ENCODE measurements around the gene SPNS3. TPM values are rescaled to one million over a fixed set of nuclear protein-coding genes. Genes with fewer than 3 reads are reported as not detected.

The SPNS3 gene
- total and polyA plus RNA-seq, 4 donors: 0.16 to 2.3 (median 0.24) TPM

DNA sequence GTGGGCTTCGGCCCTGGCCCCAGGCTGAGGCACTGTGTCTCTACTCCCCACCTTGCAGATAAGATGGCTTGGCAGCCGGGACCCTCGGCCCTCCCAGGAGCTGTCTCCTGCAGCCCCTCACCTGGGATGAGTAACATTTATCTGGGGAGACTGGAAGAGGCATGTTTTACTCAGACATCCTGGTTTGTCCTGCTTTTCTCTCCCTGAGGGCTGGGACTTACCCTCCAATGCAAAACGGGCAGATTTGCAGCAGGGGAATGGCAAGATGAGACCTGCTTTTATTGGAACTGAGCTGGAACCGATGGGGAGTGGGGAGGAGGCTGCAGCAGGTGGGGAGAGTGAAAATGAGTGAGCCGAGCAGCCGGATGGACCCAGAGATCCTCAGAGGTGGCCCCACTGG is 39.9 kb upstream of the SPNS3 start (continued):
- TF ChIP-seq, protein P1, sequence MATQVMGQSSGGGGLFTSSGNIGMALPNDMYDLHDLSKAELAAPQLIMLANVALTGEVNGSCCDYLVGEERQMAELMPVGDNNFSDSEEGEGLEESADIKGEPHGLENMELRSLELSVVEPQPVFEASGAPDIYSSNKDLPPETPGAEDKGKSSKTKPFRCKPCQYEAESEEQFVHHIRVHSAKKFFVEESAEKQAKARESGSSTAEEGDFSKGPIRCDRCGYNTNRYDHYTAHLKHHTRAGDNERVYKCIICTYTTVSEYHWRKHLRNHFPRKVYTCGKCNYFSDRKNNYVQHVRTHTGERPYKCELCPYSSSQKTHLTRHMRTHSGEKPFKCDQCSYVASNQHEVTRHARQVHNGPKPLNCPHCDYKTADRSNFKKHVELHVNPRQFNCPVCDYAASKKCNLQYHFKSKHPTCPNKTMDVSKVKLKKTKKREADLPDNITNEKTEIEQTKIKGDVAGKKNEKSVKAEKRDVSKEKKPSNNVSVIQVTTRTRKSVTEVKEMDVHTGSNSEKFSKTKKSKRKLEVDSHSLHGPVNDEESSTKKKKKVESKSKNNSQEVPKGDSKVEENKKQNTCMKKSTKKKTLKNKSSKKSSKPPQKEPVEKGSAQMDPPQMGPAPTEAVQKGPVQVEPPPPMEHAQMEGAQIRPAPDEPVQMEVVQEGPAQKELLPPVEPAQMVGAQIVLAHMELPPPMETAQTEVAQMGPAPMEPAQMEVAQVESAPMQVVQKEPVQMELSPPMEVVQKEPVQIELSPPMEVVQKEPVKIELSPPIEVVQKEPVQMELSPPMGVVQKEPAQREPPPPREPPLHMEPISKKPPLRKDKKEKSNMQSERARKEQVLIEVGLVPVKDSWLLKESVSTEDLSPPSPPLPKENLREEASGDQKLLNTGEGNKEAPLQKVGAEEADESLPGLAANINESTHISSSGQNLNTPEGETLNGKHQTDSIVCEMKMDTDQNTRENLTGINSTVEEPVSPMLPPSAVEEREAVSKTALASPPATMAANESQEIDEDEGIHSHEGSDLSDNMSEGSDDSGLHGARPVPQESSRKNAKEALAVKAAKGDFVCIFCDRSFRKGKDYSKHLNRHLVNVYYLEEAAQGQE (IDR thresholded peaks at IDR 0.05): no peak
- no peak for TF ChIP-seq JUND (IDR thresholded peaks at IDR 0.05)
- no peak for TF ChIP-seq RXRA (IDR thresholded peaks at IDR 0.05)
- TF ChIP-seq, protein P2, sequence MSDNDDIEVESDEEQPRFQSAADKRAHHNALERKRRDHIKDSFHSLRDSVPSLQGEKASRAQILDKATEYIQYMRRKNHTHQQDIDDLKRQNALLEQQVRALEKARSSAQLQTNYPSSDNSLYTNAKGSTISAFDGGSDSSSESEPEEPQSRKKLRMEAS (IDR thresholded peaks at IDR 0.05): no peak
- no peak for TF ChIP-seq GABPA (IDR thresholded peaks at IDR 0.05 in 1 of 2, conservative IDR thresholded peaks at IDR 0.05 in 1 of 2)
- TF ChIP-seq EGR1 (IDR thresholded peaks at IDR 0.05; ENCODE audit: low read depth in 2 of 2): no peak
- no peak for TF ChIP-seq YY1 (IDR thresholded peaks at IDR 0.05)
- TF ChIP-seq FOXA1 (IDR thresholded peaks at IDR 0.05): no peak
- no peak for TF ChIP-seq HNF4G (IDR thresholded peaks at IDR 0.05)
- no peak for TF ChIP-seq NR2F2 (IDR thresholded peaks at IDR 0.05)
- TF ChIP-seq TAF1 (conservative IDR thresholded peaks at IDR 0.05): no peak
- no peak for TF ChIP-seq HNF4A (conservative IDR thresholded peaks at IDR 0.05)
- TF ChIP-seq RAD21 (IDR thresholded peaks at IDR 0.05): no peak

DNA sequence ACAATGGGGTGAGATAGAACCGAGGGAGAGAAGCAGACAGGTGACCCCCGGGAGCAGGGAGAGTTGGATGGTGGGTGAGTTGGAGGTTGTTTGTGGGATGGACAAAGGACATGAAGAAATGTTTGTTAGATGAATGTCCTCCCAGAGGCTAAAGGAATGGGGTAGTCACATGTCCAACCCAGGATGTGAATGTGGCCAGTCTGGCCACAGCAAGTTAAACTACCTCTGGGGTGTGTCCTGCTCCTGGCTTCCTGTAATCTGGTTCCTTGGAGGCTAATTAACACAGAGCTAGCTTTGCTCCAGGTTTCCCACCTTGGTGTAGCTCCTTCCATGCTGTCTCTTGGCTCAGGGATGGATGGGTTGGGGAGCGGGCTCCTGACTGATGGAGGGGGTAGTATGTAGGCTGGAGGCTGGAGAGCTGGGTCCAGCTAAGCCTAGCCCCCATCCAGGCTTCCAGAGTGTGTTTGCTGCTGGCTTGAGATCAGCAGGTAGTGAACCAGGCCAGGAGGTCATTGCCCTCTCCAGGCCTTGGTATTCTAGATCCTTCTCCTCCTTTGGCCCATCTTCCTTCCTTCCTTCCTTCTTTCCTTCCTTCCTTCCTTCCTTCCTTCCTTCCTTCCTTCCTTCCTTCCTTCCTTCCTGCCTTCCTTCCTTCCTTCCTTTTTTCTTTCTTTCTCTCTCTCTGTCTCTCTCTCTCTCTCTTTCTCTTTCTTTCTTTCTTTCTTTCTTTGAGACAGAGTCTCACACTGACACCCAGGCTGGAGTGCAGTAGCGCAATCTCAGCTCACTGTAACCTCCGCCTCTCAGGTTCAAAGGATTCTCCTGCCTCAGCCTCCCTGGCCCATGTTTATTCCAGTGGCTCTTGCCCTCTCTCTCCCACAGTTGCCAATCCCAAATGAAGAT is 39.3 kb upstream of the SPNS3 start:
- 97% methylated on average over 5 of the region's 5 CpGs for WGBS
- H3K9me3 ChIP-seq (ENCODE audit: control insufficient read depth in 4 of 4, low read length in 3 of 4): no peaks in the 10 kb centered on the region
- H3K27me3 ChIP-seq (ENCODE audit: control insufficient read depth in 4 of 4, insufficient read depth in 4 of 4, low read length in 3 of 4): no peaks in the 10 kb centered on the region
- H3K9ac ChIP-seq (ENCODE audit: low read depth in 1 of 2, low read length in 2 of 2): no peak overlapping the region
- no peak overlapping the region for H3K27ac ChIP-seq (ENCODE audit: low read depth in 1 of 2, low read length in 2 of 2)
- H3K4me3 ChIP-seq (ENCODE audit: low read depth in 1 of 3, low read length in 3 of 3): no peak overlapping the region
- H3K4me1 ChIP-seq (ENCODE audit: control insufficient read depth in 4 of 4, insufficient read depth in 4 of 4, low read length in 3 of 4): peaks cover 0 to 4% (median 2%) of the 10 kb centered on the region in 4 donors
- TF ChIP-seq, protein P3, sequence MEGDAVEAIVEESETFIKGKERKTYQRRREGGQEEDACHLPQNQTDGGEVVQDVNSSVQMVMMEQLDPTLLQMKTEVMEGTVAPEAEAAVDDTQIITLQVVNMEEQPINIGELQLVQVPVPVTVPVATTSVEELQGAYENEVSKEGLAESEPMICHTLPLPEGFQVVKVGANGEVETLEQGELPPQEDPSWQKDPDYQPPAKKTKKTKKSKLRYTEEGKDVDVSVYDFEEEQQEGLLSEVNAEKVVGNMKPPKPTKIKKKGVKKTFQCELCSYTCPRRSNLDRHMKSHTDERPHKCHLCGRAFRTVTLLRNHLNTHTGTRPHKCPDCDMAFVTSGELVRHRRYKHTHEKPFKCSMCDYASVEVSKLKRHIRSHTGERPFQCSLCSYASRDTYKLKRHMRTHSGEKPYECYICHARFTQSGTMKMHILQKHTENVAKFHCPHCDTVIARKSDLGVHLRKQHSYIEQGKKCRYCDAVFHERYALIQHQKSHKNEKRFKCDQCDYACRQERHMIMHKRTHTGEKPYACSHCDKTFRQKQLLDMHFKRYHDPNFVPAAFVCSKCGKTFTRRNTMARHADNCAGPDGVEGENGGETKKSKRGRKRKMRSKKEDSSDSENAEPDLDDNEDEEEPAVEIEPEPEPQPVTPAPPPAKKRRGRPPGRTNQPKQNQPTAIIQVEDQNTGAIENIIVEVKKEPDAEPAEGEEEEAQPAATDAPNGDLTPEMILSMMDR (IDR thresholded peaks at IDR 0.05; ENCODE audit: low read depth, low read length, missing input control): no peak
- TF ChIP-seq RXRA (IDR thresholded peaks at IDR 0.05) (no peak), RAD21 (IDR thresholded peaks at IDR 0.05) (no peak), JUND (IDR thresholded peaks at IDR 0.05) (no peak), NR2F2 (IDR thresholded peaks at IDR 0.05) (no peak), TAF1 (conservative IDR thresholded peaks at IDR 0.05) (no peak), GABPA (IDR thresholded peaks at IDR 0.05 in 1 of 2, conservative IDR thresholded peaks at IDR 0.05 in 1 of 2) (no peak), EGR1 (IDR thresholded peaks at IDR 0.05; ENCODE audit: low read depth in 2 of 2) (no peak), HNF4A (conservative IDR thresholded peaks at IDR 0.05) (no peak), FOXA2 (IDR thresholded peaks at IDR 0.05) (no peak), SP1 (IDR thresholded peaks at IDR 0.05) (no peak), YY1 (IDR thresholded peaks at IDR 0.05) (no peak), FOXA1 (IDR thresholded peaks at IDR 0.05) (no peak)
- TF ChIP-seq, protein P4, sequence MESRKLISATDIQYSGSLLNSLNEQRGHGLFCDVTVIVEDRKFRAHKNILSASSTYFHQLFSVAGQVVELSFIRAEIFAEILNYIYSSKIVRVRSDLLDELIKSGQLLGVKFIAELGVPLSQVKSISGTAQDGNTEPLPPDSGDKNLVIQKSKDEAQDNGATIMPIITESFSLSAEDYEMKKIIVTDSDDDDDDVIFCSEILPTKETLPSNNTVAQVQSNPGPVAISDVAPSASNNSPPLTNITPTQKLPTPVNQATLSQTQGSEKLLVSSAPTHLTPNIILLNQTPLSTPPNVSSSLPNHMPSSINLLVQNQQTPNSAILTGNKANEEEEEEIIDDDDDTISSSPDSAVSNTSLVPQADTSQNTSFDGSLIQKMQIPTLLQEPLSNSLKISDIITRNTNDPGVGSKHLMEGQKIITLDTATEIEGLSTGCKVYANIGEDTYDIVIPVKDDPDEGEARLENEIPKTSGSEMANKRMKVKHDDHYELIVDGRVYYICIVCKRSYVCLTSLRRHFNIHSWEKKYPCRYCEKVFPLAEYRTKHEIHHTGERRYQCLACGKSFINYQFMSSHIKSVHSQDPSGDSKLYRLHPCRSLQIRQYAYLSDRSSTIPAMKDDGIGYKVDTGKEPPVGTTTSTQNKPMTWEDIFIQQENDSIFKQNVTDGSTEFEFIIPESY (IDR thresholded peaks at IDR 0.05): no peak
- TF ChIP-seq, protein P5, sequence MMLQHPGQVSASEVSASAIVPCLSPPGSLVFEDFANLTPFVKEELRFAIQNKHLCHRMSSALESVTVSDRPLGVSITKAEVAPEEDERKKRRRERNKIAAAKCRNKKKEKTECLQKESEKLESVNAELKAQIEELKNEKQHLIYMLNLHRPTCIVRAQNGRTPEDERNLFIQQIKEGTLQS (IDR thresholded peaks at IDR 0.05): no peak
- TF ChIP-seq, protein P2 (IDR thresholded peaks at IDR 0.05): no peak
- TF ChIP-seq, protein P1 (IDR thresholded peaks at IDR 0.05): no peak
- no peaks in the 10 kb centered on the region for H3K36me3 ChIP-seq (ENCODE audit: control insufficient read depth in 4 of 4, insufficient read depth in 3 of 4, low read depth in 1 of 4, low read length in 3 of 4)
- no peak for DNase-seq (ENCODE audit: low spot score)

Data from liver (tissue), 9 donors.